ENCODE data around the gene GSN. TPM values are rescaled to one million over a fixed set of nuclear protein-coding genes. Genes with fewer than 3 reads are reported as not detected.
A peak's percentile ranks its signal among the peaks of the same experiment; 100 is the strongest.

GSN gene
- total and polyA plus RNA-seq, 10 of the 15 experiments (the other 5 are each of a cell fraction or from before 2014, with no cell fraction given), result 0.66 to 9.2 (median 6.2) TPM

GRCh38 chr9:121353241-121354061, 85.5 kb downstream of the GSN start (continued):
- TF ChIP-seq MLLT1 (IDR thresholded peaks at IDR 0.05), result peak; percentile 97
- TF ChIP-seq POLR2A (IDR thresholded peaks at IDR 0.05; ENCODE audit: low read depth, low read length), result peak; percentile 55
- no peak for TF ChIP-seq MYC (IDR thresholded peaks at IDR 0.05; ENCODE audit: insufficient read depth, insufficient read length, insufficient replicate concordance, low read length, severe bottlenecking)
- no peak for TF ChIP-seq RAD21 (IDR thresholded peaks at IDR 0.05; ENCODE audit: insufficient read depth, low read depth, low read length)
- TF ChIP-seq PKNOX1 (IDR thresholded peaks at IDR 0.05), result no peak
- no peak for TF ChIP-seq HDAC2 (IDR thresholded peaks at IDR 0.05)
- peak; percentile 98 for TF ChIP-seq NBN (IDR thresholded peaks at IDR 0.05)
- no peak for TF ChIP-seq ASH2L (IDR thresholded peaks at IDR 0.05; ENCODE audit: borderline replicate concordance, low read depth)
- no peak for TF ChIP-seq TCF3 (IDR thresholded peaks at IDR 0.05; ENCODE audit: borderline replicate concordance, insufficient read depth, low read depth, low read length)
- 0 out of 2 replicates have a peak, but pooled peaks have one; percentile 22 for TF ChIP-seq GABPA (IDR thresholded peaks at IDR 0.05; ENCODE audit: low read depth)
- peak in 1 of 2 experiments; percentile 66; a peak in 1 of 4 replicates for TF ChIP-seq ETV6 (conservative IDR thresholded peaks at IDR 0.05 in 1 of 2, IDR thresholded peaks at IDR 0.05 in 1 of 2; ENCODE audit: borderline replicate concordance in 1 of 2, low read depth in 1 of 2)
- no peak for TF ChIP-seq MTA3 (IDR thresholded peaks at IDR 0.05; ENCODE audit: borderline replicate concordance, low read length)
- TF ChIP-seq TCF12 (IDR thresholded peaks at IDR 0.05; ENCODE audit: low read depth, low read length), result no peak
- TF ChIP-seq EGR1 (IDR thresholded peaks at IDR 0.05; ENCODE audit: borderline replicate concordance in 1 of 2, low read depth in 2 of 2, low read length in 2 of 2), result no peak
- peak; percentile 93 for TF ChIP-seq ATF7 (IDR thresholded peaks at IDR 0.05; ENCODE audit: low read depth)
- TF ChIP-seq STAT1 (conservative IDR thresholded peaks at IDR 0.05), result no peak
- peak; percentile 95 for TF ChIP-seq RELB (IDR thresholded peaks at IDR 0.05; ENCODE audit: low read depth)
- TF ChIP-seq, protein P1, sequence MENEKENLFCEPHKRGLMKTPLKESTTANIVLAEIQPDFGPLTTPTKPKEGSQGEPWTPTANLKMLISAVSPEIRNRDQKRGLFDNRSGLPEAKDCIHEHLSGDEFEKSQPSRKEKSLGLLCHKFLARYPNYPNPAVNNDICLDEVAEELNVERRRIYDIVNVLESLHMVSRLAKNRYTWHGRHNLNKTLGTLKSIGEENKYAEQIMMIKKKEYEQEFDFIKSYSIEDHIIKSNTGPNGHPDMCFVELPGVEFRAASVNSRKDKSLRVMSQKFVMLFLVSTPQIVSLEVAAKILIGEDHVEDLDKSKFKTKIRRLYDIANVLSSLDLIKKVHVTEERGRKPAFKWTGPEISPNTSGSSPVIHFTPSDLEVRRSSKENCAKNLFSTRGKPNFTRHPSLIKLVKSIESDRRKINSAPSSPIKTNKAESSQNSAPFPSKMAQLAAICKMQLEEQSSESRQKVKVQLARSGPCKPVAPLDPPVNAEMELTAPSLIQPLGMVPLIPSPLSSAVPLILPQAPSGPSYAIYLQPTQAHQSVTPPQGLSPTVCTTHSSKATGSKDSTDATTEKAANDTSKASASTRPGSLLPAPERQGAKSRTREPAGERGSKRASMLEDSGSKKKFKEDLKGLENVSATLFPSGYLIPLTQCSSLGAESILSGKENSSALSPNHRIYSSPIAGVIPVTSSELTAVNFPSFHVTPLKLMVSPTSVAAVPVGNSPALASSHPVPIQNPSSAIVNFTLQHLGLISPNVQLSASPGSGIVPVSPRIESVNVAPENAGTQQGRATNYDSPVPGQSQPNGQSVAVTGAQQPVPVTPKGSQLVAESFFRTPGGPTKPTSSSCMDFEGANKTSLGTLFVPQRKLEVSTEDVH (IDR thresholded peaks at IDR 0.05; ENCODE audit: low read depth, partially characterized antibody), result peak; percentile 41
- no peak for TF ChIP-seq NR2C1 (IDR thresholded peaks at IDR 0.05)
- TF ChIP-seq, protein P2, sequence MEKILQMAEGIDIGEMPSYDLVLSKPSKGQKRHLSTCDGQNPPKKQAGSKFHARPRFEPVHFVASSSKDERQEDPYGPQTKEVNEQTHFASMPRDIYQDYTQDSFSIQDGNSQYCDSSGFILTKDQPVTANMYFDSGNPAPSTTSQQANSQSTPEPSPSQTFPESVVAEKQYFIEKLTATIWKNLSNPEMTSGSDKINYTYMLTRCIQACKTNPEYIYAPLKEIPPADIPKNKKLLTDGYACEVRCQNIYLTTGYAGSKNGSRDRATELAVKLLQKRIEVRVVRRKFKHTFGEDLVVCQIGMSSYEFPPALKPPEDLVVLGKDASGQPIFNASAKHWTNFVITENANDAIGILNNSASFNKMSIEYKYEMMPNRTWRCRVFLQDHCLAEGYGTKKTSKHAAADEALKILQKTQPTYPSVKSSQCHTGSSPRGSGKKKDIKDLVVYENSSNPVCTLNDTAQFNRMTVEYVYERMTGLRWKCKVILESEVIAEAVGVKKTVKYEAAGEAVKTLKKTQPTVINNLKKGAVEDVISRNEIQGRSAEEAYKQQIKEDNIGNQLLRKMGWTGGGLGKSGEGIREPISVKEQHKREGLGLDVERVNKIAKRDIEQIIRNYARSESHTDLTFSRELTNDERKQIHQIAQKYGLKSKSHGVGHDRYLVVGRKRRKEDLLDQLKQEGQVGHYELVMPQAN (conservative IDR thresholded peaks at IDR 0.05), result no peak
- TF ChIP-seq CREM (IDR thresholded peaks at IDR 0.05; ENCODE audit: low read depth), result peak; percentile 42; the same call in 1 of the 2 replicates
